GM21381 (cell line): ENCODE measurements around the gene SLC22A23.
A peak's percentile ranks its signal among the peaks of the same experiment; 100 is the strongest.

Experiments
- ATAC-seq: cut with Tn5 transposase; IDR thresholded peaks from one replicate; pipeline ENCODE4 v1.9.1; 2021; ENCODE audit warnings: mild to moderate bottlenecking, moderate library complexity; ENCODE audit not compliant: unreplicated experiment

Gene SLC22A23

DNA sequence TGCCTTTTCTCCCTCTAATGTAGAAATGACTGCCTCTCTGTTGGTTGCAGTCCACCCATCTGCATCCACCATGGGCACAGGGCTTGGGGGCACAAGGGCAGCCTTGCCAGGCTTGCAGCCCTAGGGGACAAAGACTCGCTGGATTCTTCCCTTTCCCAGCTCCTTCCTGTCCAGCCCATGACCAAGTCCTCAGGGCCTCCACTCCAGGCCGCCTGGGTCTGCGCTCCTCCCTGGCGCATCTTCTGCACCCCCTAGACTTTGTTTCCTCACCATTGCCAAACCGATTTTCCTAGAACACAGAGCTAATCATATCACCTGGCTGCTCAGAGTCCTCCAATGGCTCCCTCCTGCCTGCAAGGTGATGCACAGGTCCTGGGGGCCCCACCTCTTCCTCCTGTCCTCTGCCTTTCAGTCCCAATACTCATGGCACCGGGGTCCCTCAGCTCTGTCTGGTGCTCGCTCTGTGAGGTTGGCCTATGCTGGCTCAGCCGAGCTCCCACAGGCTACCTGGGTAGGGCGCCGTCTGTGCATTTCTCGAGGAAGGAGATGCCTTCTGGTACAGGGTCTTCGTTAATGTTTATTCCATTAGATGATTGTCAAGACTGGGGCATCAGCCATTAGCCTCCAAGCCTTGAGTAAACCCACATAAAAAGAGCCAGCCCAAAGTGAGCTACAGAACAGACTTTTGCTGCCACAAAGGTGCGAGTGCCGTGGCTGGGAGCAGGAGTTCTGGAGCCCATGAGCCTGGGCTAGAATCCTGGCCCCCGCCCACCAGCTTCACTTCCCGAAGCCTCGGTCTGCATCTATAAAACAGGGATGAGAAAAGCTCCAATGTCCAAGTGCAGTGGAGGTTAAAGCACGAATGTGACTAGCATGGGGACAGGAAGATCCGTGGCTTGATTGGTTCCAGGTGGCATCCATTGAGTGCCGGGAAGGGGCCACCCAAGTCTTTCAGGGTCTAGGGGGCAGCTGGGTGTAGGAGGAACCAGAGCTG, 180.4 kb downstream of the SLC22A23 start:
- no peak for ATAC-seq

DNA sequence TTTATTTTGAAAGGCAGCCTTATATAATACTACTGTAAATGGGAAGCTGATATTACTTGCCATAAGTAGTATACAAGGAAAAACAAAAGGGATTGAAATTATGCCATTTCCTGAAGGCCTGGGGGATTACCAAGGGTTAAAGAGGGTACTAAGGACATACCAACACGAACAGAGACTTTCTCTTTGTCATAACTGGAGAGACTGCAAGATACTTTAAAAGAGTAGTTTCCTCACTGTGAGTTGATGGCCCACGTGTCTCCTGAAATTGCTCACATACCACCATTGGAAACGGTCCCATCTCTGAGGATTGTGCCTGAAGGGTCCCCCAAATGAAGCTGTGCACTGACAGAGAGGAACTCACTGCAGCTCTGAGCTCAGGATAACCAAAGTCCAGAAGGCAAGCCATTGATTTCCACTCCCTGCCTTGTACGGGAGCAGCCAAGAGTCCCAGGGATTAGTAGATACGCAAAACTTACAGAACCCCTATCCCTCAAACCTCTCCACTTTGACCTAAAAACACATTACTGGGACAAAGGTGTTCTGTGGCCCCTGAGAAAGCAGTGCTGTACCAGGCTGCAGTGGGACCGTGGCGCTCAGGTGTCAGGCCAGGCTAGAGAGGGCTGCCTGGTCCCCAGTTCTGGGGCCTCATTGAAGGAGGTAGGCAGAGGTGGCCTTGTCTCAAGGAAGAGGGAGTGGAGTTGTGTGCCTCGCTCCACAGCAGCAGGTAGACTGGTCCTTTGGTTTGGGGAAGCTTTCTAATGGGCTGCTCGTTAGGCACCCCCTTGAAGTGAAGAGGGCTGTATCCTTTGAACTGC, 182.9 kb downstream of the SLC22A23 start:
- no peak for ATAC-seq

DNA sequence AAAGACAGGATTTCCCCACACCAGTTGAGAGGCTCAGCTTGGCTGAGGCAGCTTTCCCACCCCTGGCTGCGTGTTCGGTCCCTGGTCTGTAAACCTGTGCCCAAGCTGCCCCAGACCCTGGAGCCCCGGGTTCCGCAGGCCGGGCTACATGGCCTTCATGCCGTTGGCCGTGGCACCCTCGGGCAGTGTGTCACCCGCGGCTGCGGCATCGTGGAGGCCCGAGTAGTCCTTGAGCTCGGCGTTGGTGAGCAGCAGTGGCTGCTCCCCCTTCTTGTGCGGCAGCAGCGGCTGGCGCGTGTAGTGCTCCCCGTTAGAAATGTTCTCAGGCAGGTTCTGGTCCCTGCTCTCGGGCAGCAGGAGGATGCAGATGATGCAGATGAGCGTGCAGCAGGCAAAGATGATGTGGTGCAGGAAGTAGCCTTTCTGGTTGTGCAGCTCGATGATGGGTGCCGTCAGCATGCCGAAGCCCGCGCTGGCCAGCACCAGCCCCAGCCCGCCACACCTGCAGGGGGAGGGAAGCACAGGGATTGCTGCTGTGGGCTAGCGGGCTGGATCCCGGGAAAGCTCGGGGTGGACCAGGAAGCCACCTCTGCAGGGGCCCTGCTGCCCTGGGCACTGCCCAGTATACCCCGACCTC, 183.8 kb downstream of the SLC22A23 start:
- ATAC-seq: no peak

DNA sequence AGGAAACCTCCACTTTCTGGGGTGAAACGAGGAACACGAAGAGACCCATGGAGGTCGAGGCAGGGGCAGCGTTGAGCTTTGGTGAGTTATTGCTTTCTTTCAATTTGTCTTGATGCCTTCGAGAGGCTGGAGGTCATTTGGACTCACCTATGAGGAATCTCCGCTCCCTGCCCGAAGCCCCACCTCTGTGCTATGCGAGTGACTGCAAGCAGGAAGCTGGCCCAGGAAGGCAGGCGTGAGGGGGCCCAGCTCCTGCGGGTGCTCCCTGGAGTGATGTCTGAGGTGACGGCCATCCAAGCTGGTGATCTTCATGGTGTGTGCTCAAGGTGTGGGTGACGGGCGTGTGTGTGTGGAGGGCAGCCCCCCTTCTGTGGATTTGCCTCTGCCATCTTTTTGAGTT, 185.1 kb downstream of the SLC22A23 start:
- ATAC-seq: no peak

DNA sequence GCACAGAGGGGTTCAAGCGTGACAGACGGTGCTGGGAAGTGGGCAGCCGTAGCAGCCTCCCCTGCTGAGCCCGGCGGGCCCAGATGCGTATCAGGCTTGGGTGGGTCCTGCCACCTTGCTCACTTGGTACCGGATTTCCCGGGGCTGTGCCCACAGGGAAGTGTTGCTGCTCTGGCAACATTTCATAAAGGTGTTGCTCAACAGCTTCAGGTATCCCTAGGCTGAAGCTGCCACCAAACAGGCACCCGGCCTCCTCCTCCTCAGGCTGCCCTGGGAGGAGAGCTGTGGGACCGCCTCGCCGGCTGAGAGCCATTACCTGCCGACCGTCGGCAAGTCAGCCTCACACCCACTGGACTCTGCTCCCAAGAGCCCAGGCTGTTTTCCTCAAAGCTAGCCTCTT, 186.6 kb downstream of the SLC22A23 start:
- no peak for ATAC-seq

DNA sequence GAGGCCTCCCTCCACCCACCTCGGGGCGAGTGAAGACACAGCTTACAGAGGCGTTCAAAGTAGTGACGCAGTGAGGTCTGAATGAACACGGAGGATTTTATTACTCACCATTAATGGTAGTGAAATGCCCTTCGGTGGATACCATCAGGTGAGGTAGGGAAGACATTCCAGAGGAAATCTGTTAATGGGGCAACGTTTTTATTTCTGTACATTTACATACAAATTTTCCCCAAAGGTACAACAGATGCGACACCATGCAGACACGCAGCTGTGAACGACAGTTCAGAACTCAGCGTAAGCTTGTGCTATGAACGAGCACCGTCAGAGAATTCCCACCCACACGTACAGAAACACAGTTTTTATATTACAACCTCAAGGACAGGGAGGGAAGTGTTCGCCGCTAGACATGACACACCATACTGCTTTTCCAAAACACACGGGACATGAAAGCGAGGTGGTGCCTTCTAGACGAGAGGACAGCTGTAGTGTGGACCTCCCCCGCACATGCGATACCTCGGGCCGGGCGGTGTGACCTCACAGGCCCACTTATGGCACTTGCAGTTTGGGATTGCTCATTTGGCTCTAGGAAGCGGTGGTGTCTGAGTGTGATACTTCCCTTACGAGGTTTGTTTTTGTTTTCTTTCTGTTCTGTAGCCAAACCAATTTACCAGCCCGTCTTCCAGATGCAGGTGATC, 187.4 kb downstream of the SLC22A23 start:
- no peak for ATAC-seq

DNA sequence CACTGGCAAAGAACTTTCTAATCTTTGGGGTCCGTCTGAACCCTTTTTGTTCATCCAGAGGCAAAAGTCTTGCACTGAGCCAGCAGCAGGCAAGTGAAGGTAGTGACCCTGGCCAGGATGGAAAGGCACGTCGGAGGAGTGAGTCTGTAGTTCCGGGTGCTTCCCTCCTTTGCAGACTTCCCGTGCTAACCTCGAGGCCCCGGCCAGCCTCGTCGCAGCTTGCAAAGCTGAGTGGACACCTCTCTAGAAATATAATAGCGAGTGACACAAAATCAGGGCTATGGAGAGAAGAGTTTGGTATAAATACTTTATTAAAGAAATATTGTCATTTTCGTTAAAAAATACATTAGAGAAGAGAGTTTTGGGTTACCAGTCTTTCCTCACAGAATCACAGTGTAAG, 188.2 kb downstream of the SLC22A23 start:
- no peak for ATAC-seq

DNA sequence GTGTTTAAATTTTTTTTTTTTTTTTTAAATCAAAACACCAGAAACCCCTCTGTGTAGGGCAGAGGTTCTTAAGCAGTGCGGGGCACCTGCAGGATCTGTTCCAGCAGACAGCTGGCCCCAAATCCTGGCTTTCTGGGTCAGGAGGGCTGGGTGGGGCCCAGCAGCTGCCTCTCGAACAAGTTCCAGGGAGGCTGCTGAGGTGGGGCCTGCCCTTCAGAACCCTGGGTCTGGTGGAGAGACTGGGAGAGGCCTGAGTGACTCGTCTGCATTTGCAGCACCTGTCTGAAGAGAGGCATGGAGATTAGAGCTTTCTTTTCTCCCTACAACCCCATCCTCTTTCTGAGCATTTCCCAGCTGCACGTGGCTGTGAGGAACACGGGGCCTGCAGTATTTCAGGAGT, 189.7 kb downstream of the SLC22A23 start:
- ATAC-seq: no peak

DNA sequence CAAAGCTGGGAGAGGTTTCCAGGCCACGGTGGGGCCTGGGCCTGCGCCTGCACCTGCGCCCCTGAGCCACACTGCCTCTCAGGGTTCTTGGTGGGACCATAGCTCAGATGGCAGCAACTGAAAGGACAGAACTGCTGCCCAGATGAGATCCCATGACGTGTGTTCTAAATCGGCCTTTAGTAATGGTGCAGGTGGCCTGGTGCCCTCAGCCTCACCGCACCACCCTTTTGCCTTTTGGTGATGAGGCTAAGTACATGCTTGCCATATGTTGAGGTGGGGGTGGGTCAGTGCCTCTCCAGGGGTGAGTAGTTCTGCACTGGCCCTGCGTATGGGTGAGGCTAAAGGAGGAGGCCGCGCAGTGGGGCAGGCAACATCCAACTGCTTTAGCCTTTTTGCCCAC, 190.7 kb downstream of the SLC22A23 start:
- ATAC-seq: no peak

DNA sequence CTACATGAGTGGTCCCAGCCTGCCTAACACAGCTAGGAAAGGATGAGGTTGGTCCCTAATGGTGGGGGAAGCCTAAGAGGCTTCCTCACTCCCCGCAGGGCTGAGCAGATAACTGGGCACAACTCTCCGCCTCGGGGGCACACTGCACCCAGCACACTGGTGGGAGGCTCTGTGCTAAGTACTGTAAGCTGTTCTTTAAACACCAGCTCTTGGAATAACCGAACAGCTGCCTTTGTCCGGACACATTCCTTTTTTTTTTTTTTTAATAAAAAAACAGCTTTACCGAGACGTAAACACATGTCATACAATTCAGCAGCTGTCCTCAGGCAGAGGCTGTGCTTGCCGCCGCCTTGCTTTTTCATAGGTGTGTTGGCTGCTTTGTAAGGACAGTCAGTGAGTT, 191.2 kb downstream of the SLC22A23 start:
- ATAC-seq: no peak

DNA sequence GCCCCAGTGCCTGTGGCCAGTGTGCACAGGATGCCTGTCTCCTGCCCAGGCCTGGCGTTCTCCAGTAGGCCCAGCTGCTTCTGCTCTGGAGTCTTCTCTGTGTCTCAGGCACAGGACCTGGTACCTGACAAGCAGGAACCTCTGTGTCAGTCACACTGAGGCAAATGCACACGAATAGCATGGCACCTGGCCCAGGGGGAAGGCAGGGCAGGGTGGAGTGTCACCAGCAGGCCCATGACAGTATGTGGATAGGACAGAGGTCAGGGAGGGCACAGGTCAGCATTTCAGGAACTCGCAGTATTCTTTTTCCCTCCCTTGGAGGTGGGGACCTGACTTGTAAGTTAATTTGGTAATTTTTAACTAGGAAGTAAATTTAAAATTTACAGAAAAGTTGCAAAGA, 192.5 kb downstream of the SLC22A23 start:
- no peak for ATAC-seq

DNA sequence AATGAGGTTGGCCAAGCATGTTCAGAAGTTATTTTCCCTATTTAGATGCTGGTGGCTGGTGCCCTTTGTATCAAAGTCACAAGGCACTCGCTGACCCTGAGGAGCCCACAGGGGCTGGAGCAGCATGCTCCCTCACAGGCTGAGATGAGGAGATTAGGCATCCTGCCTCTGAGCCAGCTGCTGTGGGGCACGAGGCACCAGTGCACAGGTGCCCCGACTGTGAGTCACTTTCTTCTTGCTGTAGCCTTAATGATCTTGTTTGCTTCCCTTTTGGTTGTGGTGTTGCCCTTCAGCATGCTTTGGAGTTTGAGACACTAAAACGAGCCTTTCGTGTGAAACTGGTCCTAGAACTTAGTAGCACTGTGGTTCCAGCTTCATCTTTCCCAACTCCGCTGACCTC, 193.8 kb downstream of the SLC22A23 start:
- ATAC-seq: no peak

DNA sequence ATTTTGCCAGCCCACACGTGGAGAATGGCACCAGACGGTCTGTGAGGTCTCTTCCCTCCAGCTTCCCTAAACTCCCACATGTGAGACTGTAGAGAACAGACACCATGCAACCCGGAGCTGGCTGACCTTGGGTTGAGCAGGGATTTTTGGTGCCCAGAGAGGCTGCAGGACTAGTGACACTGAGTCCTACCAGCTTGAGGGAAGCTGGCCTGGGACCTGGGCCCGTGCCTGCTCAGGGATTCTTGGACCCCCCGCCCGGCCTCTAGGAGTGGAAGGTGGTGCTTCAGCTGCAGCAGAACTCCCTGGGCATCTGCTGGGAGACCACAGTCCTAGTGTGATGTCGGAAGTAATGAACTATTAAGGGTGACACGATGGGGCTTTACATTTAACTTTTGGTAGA, 194.9 kb downstream of the SLC22A23 start:
- no peak for ATAC-seq

DNA sequence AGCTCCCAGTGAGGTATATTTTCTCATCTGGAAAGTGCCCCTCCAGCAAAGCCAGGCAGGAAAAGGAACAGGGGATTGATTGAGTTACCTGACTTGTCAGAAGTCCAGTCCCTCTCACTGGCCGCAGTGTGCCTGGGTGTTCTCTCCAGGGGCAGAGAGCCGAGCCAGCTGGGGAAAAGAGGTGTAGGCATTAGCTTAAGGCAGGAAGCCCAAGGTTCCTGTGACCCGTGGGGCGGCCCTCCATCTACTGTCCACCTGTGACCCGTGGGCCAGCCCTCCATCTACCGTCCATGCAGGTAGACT, 195.4 kb downstream of the SLC22A23 start:
- no peak for ATAC-seq

DNA sequence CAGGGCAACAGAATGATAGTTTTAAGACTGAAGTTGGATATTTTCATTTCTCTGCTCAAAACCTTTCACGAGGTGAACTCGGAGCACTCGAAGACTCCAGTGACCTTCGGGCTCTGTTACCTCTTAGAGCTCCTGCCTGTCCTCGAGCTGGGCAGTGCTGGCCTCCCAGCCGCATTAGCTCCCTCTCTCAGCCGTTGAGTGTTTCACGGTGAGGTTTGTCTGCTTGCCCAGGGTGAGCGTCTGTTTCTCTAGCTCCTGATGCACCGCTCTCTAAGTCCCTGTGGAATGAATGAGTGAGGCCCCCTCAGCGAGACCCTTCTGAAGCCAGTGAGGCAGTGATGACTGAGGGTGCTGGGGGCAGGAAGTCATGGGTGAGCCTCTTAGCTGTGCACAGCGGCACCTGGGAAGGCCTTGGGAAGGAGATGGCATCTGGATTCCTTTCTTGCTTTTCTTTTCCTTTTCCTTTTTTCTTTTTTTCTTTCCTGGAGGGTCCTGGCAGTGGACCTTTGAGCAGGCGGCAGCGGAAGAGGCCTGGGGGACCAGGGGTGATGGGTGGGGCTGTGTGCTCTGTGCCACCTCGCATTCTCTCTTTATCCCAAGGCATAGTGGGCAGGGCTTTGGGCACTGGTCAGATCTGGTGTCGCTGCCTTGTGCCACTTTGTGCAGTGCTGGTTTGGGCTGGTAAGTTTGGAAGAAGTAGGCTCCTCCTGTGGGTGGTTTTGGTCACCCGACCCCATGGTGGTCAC, 195.9 kb downstream of the SLC22A23 start:
- no peak for ATAC-seq

DNA sequence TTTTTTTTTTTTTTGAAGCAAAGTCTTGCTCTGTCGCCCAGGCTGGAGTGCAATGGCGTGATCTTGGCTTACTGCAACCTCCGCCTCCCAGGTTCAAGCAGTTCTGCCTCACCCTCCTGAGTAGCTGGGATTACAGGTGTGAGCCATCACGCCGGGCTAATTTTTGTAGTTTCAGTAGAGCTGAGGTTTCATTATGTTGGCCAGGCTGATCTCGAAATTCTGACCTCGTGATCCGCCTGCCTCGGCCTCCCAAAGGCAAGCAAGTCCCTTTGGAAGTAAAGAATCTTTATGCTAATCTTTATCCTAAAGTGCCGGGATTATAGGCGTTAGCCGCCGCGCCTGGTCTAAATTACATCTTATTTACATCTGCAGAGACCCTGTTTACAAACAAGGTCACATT, 196.6 kb downstream of the SLC22A23 start:
- ATAC-seq: no peak

DNA sequence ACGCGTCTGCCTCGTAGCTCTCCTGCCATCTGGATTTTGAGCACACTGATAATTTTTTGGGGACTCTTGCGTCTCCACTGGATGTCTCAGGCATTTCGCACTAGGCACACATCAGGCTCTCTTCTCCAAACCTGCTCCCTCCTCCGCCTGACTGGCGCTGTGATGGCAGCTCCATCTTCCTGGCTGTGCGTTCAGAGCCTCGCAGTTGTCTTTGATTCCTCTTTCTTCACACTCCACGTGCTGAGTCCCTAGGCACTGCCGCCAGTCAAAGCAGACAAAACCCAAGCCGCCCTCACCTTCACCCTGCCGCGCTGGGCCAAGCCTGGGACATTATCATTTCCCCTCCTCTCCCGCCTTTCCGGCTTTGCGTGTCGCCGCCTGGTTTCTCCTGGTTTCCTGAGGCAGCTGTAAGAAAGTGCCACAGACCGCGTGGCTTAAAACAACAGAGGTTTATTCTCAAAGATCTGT, 197.3 kb downstream of the SLC22A23 start:
- peak; percentile 26 for ATAC-seq

DNA sequence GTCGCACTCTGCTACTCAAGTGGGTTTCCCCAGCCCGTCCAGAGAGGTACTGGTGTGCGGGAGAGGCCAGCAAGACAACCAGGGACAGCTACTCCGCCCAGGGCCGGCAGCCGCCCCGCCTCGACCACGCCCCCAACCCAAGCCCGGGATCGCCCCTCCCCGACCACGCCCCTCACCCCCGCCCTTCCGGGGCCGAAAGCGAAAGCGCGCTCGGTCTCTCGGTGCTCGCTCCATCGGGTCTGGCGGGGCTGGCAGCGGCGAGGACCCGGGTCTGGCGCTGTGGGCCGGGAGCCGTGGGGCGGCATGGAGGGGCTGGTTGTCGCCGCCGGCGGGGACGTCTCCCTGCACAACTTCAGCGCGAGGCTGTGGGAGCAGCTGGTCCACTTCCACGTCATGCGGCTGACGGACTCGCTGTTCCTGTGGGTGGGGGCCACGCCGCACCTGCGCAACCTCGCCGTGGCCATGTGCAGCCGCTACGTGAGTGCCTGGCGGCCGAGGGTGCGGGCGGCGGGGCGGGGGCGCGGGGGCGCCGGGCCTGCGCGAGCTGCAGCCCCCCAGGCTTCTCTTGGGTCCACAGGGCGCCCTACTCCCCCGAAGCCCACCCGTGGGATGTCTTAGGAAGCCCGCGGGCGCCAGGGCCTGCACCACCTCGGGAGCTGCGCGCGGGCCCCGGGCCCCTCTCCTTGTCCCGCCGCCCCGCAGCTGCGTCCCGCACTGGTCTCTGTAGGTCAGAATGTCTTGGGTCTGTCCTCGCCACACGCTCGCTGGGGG, 197.9 kb downstream of the SLC22A23 start, which contains the start of gene PSMG4:
PSMG4 (plus strand) TSS at position 228 of the 771 bp plus-strand sequence; CDS start at position 304, 76 bp downstream.
- ATAC-seq: peak; percentile 74

DNA sequence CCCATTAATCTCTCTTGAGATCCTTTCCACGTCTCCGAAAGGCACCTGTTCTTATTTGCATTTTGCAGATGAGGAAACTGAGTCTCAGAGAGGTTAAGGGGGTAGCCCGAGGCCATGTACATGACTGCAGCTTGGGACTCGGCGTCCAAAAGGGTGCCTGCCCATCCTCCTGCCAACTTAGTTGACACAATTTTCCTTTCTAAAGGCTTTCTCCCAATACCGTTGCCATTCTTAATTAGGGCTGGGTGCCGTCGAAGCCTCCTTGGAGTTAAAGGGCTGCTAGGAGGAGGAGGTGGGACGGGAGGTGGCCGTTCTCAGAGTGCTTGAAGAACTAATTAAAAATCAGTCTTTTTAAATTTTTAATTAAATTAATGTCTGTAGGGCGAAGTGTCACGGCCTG, 198.6 kb downstream of the SLC22A23 start:
- no peak for ATAC-seq
